Astrocyte of the cerebellum (primary cell): ENCODE measurements around the gene CLPSL1.

Source experiments
- DNase-seq: peaks from one replicate; pipeline ENCODE4 v3.0.0-alpha.2; 2011; ENCODE audit warnings: low read depth
- H3K4me3 ChIP-seq: 2 replicates; pipeline ENCODE4 v1.5.1; 2011; ENCODE audit warnings: mild to moderate bottlenecking, low read depth, low read length, moderate library complexity
- CTCF ChIP-seq: IDR thresholded peaks from 2 replicates; pipeline ENCODE4 v1.5.1; 2012; ENCODE audit warnings: low read length, low read depth, moderate library complexity, mild to moderate bottlenecking; ENCODE audit errors: missing control alignments
- in situ Hi-C: cut with HindIII; loops from 2 replicates; pipeline ENCODE4 v1.10.0; 2017; ENCODE audit warnings: low sequenced_read_pairs

Gene CLPSL1

DNA sequence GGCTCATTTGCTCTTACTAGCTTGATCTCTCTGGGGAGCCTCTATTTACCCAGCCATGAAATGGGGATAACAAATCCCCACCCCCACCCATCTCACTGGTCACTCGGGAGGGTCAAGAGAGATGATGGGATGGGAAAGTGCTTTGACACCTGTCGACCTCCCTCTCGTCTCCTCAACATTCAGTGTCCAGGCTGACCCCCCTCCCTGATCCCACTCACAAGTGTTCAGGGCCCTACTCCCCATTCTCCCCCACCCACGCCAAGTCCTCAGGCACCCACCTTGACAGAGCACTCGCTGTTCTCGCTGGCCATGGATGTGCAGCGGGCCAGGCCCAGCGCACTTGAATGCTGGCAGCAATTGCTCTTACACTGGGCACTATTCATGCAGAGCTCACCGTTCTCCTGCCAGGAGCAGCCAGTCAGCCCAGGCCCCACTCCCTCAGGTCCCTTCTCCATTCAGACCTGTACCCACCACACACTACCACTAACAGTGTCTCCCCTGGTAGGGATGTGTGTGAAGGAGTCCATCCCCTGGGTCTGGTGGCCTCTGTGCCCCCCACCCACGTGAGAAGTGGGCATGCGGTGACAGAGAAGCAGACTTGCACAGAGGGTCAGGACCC, 14.7 kb downstream of the CLPSL1 start:
- no peak for TF ChIP-seq CTCF
- no peak overlapping the region for H3K4me3 ChIP-seq
- no peak for DNase-seq
- in situ Hi-C loops, result no loop called here

DNA sequence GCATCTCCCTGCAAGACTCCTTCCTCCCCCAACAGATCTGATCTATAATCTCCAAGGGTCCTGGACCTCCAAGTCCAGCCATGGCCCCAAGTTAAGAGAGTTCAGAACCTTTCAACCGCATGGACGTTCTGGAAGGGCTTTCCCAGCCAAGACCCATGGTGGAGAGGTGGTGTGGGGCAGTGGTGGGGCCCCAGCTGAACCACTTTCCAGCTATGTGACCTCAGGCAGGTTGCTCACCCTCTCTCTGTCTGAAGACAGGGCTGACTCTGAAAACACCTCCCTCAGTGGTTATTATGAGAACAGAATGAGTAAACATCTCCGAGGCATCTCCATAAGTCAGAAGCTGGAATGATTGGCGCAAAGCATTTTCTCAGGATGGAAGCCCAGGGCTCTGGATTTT, 15.4 kb downstream of the CLPSL1 start:
- in situ Hi-C loops, result no loop called here
- H3K4me3 ChIP-seq, result no peak overlapping the region
- DNase-seq, result no peak
- TF ChIP-seq CTCF, result no peak

GRCh38 chr6:35797837-35798526, 17.2 kb downstream of the CLPSL1 start:
- no peak for DNase-seq
- no peak overlapping the region for H3K4me3 ChIP-seq
- no peak for TF ChIP-seq CTCF
- in situ Hi-C loops, result no loop called here

GRCh38 chr6:35798706-35799105, 17.9 kb downstream of the CLPSL1 start:
- no peak for TF ChIP-seq CTCF
- no peak overlapping the region for H3K4me3 ChIP-seq
- in situ Hi-C loops, result no loop called here
- DNase-seq, result no peak

DNA sequence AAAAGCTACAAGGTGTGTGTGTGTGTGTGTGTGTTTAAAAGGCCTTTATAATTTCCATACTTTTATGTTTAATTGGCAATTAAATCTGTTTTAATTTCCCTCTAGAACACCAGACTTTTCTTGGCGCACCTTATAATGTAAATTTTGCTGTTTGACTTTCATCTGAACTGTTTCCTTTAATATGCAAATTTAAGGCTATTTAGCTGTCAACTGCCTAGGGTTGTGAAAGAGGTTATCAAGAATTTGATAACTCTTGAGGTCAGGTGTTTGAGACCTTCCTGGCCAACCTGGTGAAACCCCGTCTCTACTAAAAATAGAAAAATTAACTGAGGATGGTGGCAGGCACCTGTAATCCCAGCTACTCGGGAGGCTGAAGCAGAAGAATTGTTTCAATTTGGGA, 20.3 kb downstream of the CLPSL1 start:
- DNase-seq, result no peak
- no peak for TF ChIP-seq CTCF
- in situ Hi-C loops, result no loop called here
- no peak overlapping the region for H3K4me3 ChIP-seq

- H3K4me3 ChIP-seq, result peak within 1 kb of the TSS; percentile 23
- in situ Hi-C loops, result no loop called here
- DNase-seq, result no peak
- TF ChIP-seq CTCF, result no peak
Measured at GRCh38 chr6:35804996-35805736, 24.3 kb downstream of the CLPSL1 start, which contains the start of gene LHFPL5. Gene LHFPL5 (plus strand): TSS chr6:35805352. CDS start chr6:35805671, 319 bp downstream.
